OCI-LY3 (cell line): ENCODE measurements around the gene ROBO1.

ENCODE experiments used
- H2AFZ ChIP-seq: fragments of 200-600, 300-600 bp; shearing (Covaris generic); 2 replicates; pipeline ENCODE4 v1.6.0; 2014; ENCODE audit warnings: antibody characterized with exemption, low read depth, low read length
- H3K27ac ChIP-seq: fragments of 200-600, 300-600 bp; sonication (generic); 2 replicates; pipeline ENCODE4 v1.5.1; 2014; ENCODE audit warnings: mild to moderate bottlenecking, low read length, moderate library complexity, mixed read lengths
- H3K27me3 ChIP-seq: fragments of 200-600, 300-600 bp; sonication (generic); 2 replicates; pipeline ENCODE4 v1.6.1; 2014; ENCODE audit warnings: low read depth, low read length, mixed read lengths
- H3K36me3 ChIP-seq: fragments of 200-600, 300-600 bp; sonication (generic); replicated peaks from 2 replicates; pipeline ENCODE3; 2014; ENCODE audit warnings: low read depth, low read length, mixed read lengths
- H3K4me1 ChIP-seq: fragments of 300-600, 200-600 bp; sonication (generic); 2 replicates; pipeline ENCODE4 v1.6.1; 2014; ENCODE audit warnings: low read length, mixed read lengths
- H3K4me2 ChIP-seq: fragments of 200-600, 300-600 bp; sonication (generic); 2 replicates; pipeline ENCODE4 v1.6.1; 2014; ENCODE audit warnings: low read length, mixed read lengths
- H3K4me3 ChIP-seq: fragments of 300-600, 200-600 bp; sonication (generic); 2 replicates; pipeline ENCODE4 v1.5.1; 2014; ENCODE audit warnings: antibody characterized with exemption, mild to moderate bottlenecking, low read length, moderate library complexity
- H3K79me2 ChIP-seq: fragments of 300-600, 200-600 bp; shearing (Covaris generic); 2 replicates; pipeline ENCODE4 v1.6.1; 2014; ENCODE audit warnings: mild to moderate bottlenecking, low read length, mixed read lengths
- H3K9ac ChIP-seq: fragments of 300-600, 200-600 bp; shearing (Covaris generic); 2 replicates; pipeline ENCODE4 v1.6.0; 2014; ENCODE audit warnings: mild to moderate bottlenecking, low read length, moderate library complexity
- H3K9me3 ChIP-seq: fragments of 200-600, 300-600 bp; shearing (Covaris generic); 2 replicates; pipeline ENCODE4 v1.6.1; 2014; ENCODE audit warnings: low read length, mixed read lengths; ENCODE audit not compliant: insufficient read depth
- H4K20me1 ChIP-seq: fragments of 200-600, 300-600 bp; sonication (generic); 2 replicates; pipeline ENCODE4 v1.6.1; 2016; ENCODE audit warnings: low read length, mixed read lengths; ENCODE audit not compliant: insufficient read depth
- CTCF ChIP-seq: fragments of 200-600, 300-600 bp; sonication (generic); IDR thresholded peaks from 2 replicates; pipeline ENCODE4 v1.5.1; 2014; ENCODE audit warnings: antibody characterized with exemption, low read length, low read depth
- EZH2phosphoT487 ChIP-seq: fragments of 200-600 bp; shearing (Covaris generic); IDR thresholded peaks from 2 replicates; pipeline ENCODE4 v1.6.1; 2018; ENCODE audit warnings: antibody characterized with exemption, mixed run types, low read depth

The ROBO1 gene

GRCh38 chr3:79085171-79085570 lies 682.6 kb downstream of the ROBO1 start:
- TF ChIP-seq EZH2phosphoT487, result no peak
- no peak for TF ChIP-seq CTCF
- H3K4me2 ChIP-seq, result no peak overlapping the region
- no peak overlapping the region for H3K4me3 ChIP-seq
- H4K20me1 ChIP-seq, result no peaks in the 10 kb centered on the region
- no peaks in the 10 kb centered on the region for H3K79me2 ChIP-seq
- H3K27ac ChIP-seq, result no peak overlapping the region
- H3K27me3 ChIP-seq, result no peaks in the 10 kb centered on the region
- H3K9me3 ChIP-seq, result no peaks in the 10 kb centered on the region
- H3K9ac ChIP-seq, result no peak overlapping the region
- H2AFZ ChIP-seq, result no peak overlapping the region
- no peaks in the 10 kb centered on the region for H3K4me1 ChIP-seq
- H3K36me3 ChIP-seq, result no peaks in the 10 kb centered on the region

GRCh38 chr3:79081335-79081734 lies 686.5 kb downstream of the ROBO1 start:
- TF ChIP-seq CTCF (no peak), EZH2phosphoT487 (no peak)
- H3K36me3 ChIP-seq, result no peaks in the 10 kb centered on the region

GRCh38 chr3:79074558-79074957 lies 693.2 kb downstream of the ROBO1 start:
- no peaks in the 10 kb centered on the region for H3K79me2 ChIP-seq
- H3K4me2 ChIP-seq, result no peak overlapping the region
- H3K9me3 ChIP-seq, result no peaks in the 10 kb centered on the region
- H3K27ac ChIP-seq, result no peak overlapping the region
- H3K9ac ChIP-seq, result no peak overlapping the region
- no peak overlapping the region for H2AFZ ChIP-seq
- no peaks in the 10 kb centered on the region for H4K20me1 ChIP-seq
- no peaks in the 10 kb centered on the region for H3K36me3 ChIP-seq
- TF ChIP-seq CTCF, result no peak
- no peak for TF ChIP-seq EZH2phosphoT487
- no peaks in the 10 kb centered on the region for H3K4me1 ChIP-seq
- H3K27me3 ChIP-seq, result no peaks in the 10 kb centered on the region
- H3K4me3 ChIP-seq, result no peak overlapping the region

More at GRCh38 chr3:79081335-79081734, 686.5 kb downstream of the ROBO1 start:
- H3K79me2 ChIP-seq, result no peaks in the 10 kb centered on the region
- H3K9ac ChIP-seq, result no peak overlapping the region
- H3K4me2 ChIP-seq, result no peak overlapping the region
- H2AFZ ChIP-seq, result no peak overlapping the region
- no peak overlapping the region for H3K27ac ChIP-seq
- no peak overlapping the region for H3K4me3 ChIP-seq
- no peaks in the 10 kb centered on the region for H3K4me1 ChIP-seq
- H4K20me1 ChIP-seq, result no peaks in the 10 kb centered on the region
- H3K27me3 ChIP-seq, result no peaks in the 10 kb centered on the region
- no peaks in the 10 kb centered on the region for H3K9me3 ChIP-seq

GRCh38 chr3:79067734-79068133 lies 700.1 kb downstream of the ROBO1 start:
- H3K27me3 ChIP-seq, result no peaks in the 10 kb centered on the region
- TF ChIP-seq EZH2phosphoT487 (no peak), CTCF (no peak)
- H3K79me2 ChIP-seq, result no peaks in the 10 kb centered on the region
- H4K20me1 ChIP-seq, result no peaks in the 10 kb centered on the region
- no peak overlapping the region for H3K9ac ChIP-seq
- no peak overlapping the region for H3K4me3 ChIP-seq
- no peaks in the 10 kb centered on the region for H3K36me3 ChIP-seq
- peak overlapping the region; percentile 44; the same call in 1 of the 2 replicates for H2AFZ ChIP-seq
- no peaks in the 10 kb centered on the region for H3K9me3 ChIP-seq
- no peaks in the 10 kb centered on the region for H3K4me1 ChIP-seq
- no peak overlapping the region for H3K27ac ChIP-seq
- H3K4me2 ChIP-seq, result no peak overlapping the region
